ENCODE results near the gene SCUBE1.

DNA sequence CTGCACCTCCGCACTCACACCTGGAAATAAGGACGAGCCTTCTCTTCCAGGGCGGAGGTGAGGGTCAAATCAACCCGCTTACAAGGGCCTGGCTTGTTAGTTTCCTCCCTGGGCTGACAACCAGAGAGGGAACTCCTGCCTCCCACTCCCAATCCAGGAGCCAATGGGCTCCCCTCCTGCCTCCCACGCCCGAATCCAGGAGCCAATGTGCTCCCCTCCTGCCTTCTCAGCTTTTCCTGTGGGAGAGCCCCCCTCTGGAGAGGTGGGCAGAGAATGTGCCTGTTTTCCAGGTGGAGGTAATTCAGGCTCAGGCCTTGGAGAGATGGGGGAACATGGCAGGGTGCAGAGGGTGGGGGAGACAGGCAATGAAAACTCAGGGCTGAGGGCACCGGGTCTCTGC, 102.6 kb downstream of the SCUBE1 start:
- no peak for TF ChIP-seq EP300 (IDR thresholded peaks at IDR 0.05)
- TF ChIP-seq, protein P1, sequence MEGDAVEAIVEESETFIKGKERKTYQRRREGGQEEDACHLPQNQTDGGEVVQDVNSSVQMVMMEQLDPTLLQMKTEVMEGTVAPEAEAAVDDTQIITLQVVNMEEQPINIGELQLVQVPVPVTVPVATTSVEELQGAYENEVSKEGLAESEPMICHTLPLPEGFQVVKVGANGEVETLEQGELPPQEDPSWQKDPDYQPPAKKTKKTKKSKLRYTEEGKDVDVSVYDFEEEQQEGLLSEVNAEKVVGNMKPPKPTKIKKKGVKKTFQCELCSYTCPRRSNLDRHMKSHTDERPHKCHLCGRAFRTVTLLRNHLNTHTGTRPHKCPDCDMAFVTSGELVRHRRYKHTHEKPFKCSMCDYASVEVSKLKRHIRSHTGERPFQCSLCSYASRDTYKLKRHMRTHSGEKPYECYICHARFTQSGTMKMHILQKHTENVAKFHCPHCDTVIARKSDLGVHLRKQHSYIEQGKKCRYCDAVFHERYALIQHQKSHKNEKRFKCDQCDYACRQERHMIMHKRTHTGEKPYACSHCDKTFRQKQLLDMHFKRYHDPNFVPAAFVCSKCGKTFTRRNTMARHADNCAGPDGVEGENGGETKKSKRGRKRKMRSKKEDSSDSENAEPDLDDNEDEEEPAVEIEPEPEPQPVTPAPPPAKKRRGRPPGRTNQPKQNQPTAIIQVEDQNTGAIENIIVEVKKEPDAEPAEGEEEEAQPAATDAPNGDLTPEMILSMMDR (IDR thresholded peaks at IDR 0.05), result no peak
